Epithelial cell of proximal tubule (primary cell): ENCODE results near the gene BRD1. TPM values are rescaled to one million over a fixed set of nuclear protein-coding genes. Genes with fewer than 3 reads are reported as not detected.
"Not testable (repeated sequence)": the region's sequence is repeated elsewhere in the genome, so short reads cannot be mapped to it uniquely, and the experiment has no call there.

Source experiments
- DNase-seq: peaks from one replicate; pipeline ENCODE4 v3.0.0-alpha.2; 2011; ENCODE audit warnings: low read depth
- H3K4me3 ChIP-seq: 2 replicates; pipeline ENCODE4 v1.5.1; 2011; ENCODE audit warnings: low read depth, mild to moderate bottlenecking, low read length
- CTCF ChIP-seq: conservative IDR thresholded peaks from 2 replicates; pipeline ENCODE4 v1.5.1; 2012; ENCODE audit warnings: low read depth, mild to moderate bottlenecking, low read length
- total RNA-seq: library from RNA; depleted of rRNA; stranded (reverse); fragments of >200 nt; gene quantifications from 2 replicates; pipeline ENCODE4 v1.2.3, GENCODE V29; 2015

BRD1 gene
- total RNA-seq, 1 donor from 2014 or later: 41.8 TPM

GRCh38 chr22:49852898-49853894 is 25.5 kb upstream of the BRD1 start, which contains the start of gene ZBED4:
TSS of gene ZBED4 (plus strand) at chr22:49853844. CDS start at chr22:49883663, 29,819 bp downstream.
- no peak for DNase-seq
- H3K4me3 ChIP-seq: peak within 1 kb of the TSS; percentile 87
- no peak for TF ChIP-seq CTCF

DNA sequence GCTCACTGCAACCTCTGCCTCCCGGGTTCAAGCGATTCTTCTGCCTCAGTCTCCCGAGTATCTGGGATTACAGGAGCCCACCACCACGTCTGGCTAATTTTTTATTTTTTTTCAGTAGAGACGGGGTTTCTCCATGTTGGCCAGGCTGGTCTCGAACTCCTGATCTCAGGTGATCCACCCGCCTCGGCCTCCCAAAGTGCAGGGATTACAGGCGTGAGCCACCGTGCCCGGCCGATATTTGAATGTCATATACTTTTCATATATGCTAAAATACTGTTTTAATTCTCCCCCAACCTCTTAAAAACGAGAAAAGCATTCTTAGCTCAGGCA is 24.9 kb upstream of the BRD1 start:
- peak overlapping the region; percentile 84 for H3K4me3 ChIP-seq
- not testable (repeated sequence) for DNase-seq

- no peak overlapping the region for H3K4me3 ChIP-seq
- no peak for DNase-seq
- TF ChIP-seq CTCF: no peak
Measured at GRCh38 chr22:49850959-49851802, 23.5 kb upstream of the BRD1 start.

GRCh38 chr22:49850021-49850911 is 22.6 kb upstream of the BRD1 start:
- no peak for DNase-seq
- no peak for TF ChIP-seq CTCF
- H3K4me3 ChIP-seq: no peak overlapping the region

DNA sequence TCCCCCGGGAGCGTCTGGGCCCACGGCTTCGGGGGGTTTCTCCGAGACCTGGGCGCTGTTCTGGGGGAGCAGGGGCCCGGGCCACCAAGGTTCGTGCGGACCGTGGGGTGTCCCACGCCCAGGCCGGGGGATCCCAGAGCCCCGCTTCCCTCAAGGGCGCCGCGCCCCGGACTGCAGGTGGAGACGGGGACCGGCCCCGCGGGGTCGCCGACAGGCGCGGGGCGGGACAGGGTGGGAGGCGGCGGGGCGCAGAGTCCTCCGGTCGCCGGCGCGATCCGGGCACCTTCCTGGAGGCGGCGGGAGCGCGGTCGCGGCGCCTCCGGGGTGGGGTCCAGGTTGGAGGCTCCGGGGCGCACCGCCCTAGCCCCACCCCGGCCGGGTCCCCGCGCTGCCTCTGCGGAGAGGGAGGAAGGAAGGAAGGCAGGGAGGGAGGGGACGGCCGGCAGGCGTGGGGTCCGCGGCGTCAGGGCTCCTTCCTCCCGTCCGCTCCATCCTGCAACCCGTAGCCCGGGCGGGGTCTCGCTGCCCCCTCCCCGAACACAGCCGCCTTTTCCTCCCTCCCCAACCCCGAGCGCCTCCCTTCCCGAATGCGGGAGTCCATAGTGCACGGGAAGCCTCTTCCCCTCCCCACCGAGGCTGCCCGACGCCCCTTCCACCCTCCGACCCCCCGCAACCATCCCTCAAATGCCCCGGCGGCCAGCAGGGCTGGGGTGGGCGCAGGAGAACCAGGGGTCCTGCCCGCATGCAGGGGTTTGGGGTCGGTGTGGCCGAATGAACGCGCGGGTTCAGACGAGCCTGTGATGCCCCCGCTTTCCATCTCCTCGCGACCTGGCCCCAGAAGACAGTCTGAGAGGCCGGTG is 21.7 kb upstream of the BRD1 start:
- no peak for DNase-seq
- H3K4me3 ChIP-seq: peak overlapping the region; percentile 45
- TF ChIP-seq CTCF: no peak

GRCh38 chr22:49848690-49849160 is 21.1 kb upstream of the BRD1 start:
- no peak for DNase-seq
- TF ChIP-seq CTCF: no peak
- peak overlapping the region; percentile 45 for H3K4me3 ChIP-seq
